ENCODE data around the gene CORO2B.

DNA sequence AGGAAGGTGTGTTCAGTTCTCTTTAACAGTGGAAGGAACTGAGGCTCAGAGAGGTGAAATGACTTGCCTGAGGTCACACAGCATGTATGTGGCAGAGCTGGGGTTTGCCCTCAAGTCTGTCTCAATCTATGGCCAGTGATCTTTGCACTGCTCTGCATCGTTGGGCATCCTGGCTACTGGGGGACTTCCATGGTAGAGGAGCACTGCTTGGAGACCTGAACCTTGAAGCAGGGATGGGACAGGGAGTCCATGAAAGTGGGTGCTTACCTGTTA, 2.0 kb downstream of the CORO2B start:
- TF ChIP-seq POLR2A (IDR thresholded peaks at IDR 0.05), result no peak
- TF ChIP-seq, protein P1, sequence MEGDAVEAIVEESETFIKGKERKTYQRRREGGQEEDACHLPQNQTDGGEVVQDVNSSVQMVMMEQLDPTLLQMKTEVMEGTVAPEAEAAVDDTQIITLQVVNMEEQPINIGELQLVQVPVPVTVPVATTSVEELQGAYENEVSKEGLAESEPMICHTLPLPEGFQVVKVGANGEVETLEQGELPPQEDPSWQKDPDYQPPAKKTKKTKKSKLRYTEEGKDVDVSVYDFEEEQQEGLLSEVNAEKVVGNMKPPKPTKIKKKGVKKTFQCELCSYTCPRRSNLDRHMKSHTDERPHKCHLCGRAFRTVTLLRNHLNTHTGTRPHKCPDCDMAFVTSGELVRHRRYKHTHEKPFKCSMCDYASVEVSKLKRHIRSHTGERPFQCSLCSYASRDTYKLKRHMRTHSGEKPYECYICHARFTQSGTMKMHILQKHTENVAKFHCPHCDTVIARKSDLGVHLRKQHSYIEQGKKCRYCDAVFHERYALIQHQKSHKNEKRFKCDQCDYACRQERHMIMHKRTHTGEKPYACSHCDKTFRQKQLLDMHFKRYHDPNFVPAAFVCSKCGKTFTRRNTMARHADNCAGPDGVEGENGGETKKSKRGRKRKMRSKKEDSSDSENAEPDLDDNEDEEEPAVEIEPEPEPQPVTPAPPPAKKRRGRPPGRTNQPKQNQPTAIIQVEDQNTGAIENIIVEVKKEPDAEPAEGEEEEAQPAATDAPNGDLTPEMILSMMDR (IDR thresholded peaks at IDR 0.05), result no peak
